Nucleus accumbens (tissue), 56 donors: ENCODE results near the gene VDAC1.
"Not testable (repeated sequence)": the region's sequence is repeated elsewhere in the genome, so short reads cannot be mapped to it uniquely, and the experiment has no call there.

Experiments used
- DNase-seq, 56 donors: peaks; one replicate each; lab custom pipeline; 2025; lab: John Stamatoyannopoulos, UW

The VDAC1 gene, protein sequence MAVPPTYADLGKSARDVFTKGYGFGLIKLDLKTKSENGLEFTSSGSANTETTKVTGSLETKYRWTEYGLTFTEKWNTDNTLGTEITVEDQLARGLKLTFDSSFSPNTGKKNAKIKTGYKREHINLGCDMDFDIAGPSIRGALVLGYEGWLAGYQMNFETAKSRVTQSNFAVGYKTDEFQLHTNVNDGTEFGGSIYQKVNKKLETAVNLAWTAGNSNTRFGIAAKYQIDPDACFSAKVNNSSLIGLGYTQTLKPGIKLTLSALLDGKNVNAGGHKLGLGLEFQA

DNA sequence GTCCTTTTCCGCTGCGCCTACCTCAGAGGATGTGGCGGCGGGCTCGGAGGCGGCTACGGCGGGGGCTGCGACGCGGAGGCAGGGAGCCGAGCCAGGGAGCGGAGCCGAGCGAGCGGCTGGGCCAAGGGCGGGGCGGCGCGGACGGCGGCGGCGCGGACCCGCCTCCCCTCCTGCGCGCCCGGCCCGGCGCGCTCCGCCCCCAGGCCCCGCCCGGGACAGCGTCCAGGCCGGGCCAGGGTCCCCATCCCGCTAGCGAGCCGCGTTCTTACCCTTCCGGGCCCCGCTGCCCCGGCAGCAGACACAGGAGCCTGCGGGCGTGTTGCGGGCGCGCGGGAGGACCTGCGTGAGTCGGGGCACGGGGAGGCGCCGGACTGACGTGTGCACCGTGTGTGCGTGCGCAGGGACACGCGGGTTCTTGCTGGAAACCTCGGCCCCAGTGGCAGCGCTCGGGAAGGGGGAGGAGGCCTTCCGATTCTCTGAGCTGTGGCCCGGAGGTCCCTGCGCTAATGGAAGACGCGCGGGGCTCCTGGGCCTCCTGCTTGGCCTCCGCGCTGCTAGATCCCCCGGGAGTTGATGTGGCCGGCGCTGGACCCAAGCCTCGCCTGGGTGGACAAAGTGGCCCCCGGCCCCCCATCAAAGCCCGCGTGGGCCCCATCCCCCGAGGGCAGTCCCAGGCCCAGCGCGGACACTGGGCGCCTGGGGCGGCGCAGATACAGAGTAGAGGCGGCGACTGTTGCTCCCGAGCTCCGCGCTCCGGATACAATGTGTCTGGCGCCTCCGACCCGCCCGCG lies at the start of gene VDAC1:
VDAC1 (minus strand) TSS at position 350 of the 791 bp plus-strand sequence. CDS start 11,963 bp downstream, outside the sequence.
- DNase-seq: peak in 54 of 56 donors; percentile 37 to 91 (median 82)

DNA sequence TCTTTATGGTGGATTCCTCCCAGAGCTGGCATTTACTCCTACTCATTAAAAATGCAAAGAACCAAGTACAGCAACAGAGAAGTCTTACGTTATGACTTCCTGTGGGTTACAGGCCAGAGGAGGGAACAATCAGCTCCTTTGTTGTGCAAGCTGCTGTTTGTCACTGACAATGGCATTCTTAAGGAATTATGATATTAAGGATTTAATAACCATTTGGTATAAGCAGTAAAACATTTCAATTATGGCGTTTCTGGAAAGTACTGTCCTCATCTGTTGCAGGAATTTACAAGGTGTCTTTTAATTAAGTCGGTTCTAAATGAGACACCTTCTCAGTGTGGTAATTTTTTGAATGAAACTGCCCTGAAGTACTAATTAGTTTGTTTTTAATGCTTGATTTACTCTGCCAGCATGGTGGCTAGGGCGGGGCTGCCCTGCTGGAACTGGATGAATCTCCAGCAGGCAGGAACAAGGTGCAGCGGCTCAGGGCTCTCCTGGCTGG lies 49.1 kb upstream of the VDAC1 start:
- DNase-seq: peak in 3 of 56 donors; percentile 2 to 16 (median 2)

DNA sequence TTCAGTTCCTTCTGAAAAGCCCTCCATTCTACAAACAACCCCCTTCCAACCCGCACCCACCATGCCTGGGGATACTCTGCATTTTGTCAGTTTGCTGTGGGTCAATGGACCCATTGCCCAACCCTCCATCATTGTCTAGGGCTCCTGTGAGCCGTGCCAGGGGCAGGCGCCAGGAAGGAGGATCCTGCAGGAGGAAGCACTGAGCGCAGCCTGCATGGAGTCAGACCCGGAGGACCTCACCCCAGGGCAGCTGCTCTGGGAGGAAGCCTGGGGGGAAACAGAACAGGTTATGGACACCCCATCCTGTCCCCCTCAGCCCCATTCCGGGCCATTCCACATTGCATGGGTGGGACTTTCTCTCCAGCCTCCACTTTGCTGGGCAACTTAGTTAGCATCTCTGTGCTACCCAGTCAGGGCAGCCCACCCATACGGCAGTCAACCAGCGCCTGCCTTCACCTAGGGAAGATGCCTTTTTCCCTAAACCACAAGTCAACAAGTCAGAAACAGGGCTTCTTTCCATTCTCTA lies 48.6 kb upstream of the VDAC1 start:
- DNase-seq: no peak

DNA sequence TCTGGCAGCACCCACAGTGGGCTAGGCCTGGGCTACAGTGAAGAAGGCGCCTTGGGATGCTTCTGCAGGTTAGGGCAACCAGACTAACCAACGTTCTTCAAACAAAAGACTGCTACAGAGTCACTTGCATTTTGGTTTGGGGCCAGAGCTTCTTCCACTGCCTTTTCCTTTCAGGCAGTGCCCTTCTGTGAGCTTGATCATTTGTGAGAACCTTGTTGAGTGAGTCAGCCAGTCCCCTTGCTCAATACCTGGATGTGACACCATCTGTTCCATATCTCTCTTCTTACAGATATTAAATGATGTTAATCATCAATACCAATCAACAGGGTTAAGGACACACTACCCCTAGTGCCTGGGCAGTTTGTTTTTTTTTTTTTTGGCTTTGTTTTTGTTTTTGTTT lies 46.5 kb upstream of the VDAC1 start:
- no peak for DNase-seq

DNA sequence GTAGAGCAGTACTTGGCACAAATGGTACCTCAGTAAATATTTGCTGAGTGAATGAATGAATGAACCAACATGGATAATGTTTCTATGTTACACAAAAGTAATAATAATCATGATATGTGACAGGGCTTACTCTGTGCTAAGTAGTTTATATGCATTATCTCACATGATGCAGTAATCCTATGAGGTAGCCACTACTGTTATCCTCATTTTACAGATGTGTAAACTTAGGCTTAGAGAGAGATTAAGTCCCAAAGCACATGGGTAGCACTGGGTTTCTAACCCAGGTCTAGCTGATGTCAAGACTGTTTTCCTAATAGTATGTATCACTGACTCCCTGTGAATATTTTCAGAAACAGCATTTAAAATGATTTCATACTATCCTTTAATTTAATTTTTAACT lies 44.1 kb upstream of the VDAC1 start:
- DNase-seq: no peak

DNA sequence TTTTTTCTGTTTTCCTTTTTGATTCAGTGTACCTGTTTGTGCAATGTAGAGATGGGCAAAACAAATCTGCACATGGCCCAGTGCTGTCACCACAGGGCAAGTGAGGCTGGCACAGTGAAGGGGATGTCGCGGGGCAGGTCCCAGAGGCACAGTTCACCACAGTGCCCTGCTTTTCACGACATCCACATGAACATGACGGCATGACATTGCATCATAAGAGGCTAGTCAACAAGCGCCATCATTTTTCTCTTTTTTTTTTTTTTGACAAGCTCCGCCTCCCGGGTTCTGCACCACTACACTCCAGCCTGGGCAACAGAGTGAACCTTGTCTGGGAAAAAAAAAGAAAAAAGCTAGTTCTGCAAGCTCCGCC lies 42.9 kb upstream of the VDAC1 start:
- no peak for DNase-seq

DNA sequence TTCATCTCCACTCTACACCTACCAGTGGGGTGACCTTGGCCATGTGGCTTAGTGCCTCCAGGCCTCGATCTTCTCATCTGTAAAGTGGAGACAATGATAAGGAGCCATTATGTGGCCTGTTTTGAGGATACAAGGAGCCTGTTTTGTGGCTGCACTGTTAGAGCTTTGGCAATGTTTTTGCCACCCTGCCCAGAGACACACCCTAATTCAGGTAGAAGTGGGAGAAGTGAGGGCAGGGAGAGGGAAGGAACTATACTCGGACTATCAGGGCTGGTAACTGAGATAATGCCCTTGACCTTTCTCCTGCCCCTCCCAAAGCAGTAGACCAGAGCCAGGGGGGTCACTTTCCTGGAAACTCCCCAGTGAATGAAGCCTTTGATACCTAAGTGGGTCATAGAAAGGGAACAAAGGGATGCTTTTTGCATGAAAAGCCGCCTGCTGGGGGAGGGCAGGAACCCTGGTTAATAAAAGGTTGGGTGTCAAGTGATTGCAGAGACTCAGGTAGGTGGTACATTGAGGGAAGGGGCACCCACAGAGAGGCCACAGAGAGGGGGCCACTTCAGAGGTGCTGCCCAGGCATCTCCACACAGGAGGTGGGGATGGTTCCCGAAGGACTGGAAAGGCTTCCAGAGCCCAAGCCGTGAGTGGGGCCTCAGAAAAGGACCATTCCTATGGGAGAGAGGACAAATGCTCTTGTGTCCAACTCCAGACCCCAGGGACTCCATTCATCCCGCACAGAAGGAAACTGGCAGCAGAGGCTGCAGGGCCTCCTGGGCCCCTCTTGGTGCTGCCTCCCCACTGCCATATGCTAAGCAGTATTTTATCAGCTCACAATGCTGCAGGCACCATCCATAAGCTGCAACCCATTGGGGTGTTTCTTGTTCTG lies 42.3 kb upstream of the VDAC1 start:
- no peak for DNase-seq

DNA sequence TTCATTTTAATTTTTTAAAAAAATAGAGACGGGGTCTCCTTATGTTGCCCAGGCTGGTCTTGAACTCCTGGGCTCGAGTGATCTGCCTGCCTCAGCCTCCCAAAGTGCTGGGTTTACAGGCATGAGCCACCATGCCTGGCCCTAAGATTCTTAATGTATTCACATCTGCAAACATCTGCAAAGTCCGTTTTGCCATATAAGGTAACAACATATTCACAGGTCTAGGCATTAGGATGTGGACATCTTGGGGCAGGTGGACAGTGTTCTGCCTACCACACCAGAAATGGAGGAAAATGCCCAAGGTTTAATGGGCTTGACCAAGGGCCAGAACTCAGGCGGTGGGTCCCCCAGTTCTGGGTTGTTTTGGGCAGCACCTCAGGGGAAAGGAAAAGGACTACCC lies 41.6 kb upstream of the VDAC1 start:
- no peak for DNase-seq

DNA sequence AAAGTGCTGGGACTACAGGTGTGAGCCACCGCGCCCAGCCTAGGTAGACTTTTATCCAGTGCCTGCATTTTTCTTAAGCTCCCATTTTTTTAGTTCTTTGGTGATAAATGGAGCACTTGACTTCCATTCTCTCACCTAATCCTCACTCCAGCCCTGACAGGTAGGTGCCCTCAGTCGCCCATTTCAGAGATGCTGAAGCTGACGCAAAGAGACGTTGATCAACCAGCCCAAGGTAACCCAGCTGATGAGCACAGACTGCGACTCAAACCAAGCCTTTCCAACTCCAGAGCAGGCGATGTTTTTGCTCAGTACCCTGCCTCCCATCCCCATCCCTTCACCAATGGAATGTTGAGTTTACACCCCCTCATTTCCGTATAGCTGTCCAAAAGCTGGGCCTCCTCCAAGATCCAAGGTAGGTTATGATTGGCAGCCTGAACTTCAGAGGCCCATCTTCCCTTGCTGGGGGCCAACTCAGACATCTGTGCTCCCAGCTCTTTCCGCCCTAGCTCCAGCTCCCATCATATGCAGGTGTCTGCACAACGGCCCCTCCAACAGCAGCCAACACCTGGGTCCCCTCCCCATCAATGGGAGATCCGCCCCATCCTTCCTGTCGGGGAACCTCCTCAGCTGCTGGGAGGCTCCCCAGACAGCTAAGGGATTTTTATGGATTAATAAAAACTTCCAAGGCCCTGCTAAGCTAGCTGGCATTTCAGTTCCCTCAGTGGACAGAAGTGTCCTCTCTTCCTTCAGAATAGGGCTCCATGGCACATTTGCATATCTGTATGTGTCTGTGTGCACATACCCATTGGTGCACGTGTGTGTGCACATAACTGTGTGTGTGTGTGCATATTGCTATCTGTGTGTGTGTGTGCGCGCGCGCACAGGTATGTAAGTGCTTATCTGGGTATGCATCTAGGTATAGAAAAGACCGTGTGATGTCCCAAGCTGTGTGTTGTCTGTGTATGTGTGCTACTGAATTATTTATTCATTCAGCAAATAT lies 39.3 kb upstream of the VDAC1 start:
- DNase-seq: no peak

DNA sequence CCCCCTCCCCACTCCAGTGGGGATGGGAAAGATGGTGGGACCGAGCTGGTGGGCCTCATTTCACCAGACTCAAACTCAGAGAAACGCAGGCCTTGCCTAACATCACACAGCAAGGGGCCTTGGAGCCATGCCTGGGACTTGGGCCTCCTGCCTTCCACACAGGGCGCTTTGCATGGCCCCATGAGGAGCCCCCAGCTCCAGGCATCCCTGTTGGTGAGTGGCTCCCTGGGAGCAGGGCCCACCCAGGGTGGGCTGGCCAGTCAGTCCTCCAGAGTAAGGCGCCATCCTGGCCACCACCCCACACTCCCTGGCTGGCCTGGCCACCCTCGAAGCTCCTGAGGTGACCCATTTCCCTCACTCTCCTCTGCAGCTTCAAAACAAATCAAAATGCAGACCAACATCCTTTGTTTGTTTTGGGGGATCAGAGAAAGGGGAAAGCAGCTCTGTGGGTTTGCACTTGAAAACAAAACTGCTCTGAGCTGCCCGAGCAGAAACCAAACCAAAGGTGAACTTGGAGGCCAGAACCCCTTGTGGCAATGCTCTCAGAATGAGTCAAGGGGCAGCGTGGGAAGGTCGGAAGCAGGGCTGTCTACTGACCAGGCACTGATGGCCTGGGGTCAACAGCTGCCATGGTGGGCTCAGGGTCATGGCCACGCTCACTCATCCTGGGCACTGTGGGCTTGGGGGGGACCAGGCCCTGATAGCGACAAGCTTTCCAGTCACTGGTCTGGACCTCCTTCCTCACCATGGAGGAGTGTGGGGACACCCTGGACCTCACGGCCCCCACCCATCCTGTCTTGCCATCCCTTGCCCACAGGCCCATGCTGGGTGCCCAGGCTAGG lies 37.0 kb upstream of the VDAC1 start:
- DNase-seq: no peak

DNA sequence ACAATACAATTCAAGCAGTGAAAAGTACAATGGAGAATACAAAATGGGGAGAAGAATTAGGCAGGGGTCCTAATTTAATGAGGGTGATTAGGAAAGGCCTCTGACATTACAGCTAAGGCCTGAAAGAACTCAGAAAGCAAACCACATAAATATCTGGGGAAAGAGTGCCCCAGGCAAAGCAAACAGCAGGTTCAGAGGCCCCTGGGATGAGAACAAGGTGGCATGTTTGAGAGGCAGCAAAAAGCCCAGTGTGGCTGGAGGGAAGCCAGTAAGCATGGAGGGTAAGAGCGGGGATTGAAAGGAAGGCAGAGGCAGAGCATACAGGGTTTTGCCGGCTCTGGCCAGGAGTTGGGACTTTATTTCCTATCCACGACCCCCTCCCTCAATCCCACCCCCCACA lies 33.4 kb upstream of the VDAC1 start:
- DNase-seq: no peak

DNA sequence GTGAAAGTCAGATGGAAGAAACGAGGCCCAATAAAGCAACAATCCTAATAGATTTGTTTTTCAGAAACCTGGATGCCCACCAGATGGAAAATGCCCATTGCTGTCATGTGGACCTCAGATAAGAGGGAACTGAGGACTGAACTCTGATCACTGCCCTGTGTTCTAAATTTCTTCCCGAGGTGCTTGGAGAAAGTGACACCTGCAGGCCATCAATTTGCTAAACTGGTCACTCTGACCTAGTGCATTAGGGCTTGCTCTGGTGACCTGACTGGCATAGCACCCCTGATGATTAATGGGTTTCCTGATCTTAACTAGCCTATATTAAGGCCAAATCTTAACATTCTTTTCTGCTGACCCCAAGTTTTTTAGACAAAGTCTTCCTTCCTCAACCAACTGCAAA lies 32.4 kb upstream of the VDAC1 start:
- no peak for DNase-seq

DNA sequence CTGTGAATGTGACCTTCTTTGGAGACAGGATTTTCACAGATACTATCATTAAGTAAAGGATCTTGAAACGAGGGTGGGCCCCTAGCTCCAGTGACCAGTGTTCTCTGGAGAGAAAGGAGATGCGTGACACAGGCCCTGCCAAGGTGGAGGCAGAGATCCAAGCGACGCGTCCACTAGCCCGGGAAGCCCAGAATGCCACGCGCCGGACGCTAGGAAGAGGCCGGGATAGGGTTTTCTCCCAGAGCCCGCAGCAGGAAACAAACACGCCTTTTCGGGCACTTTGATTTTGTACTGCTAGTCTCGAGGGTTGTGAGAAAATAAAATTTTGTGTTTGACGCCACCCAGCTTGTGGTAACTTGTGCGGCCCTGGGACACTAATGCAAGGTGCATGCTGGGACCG lies 29.6 kb upstream of the VDAC1 start:
- no peak for DNase-seq

DNA sequence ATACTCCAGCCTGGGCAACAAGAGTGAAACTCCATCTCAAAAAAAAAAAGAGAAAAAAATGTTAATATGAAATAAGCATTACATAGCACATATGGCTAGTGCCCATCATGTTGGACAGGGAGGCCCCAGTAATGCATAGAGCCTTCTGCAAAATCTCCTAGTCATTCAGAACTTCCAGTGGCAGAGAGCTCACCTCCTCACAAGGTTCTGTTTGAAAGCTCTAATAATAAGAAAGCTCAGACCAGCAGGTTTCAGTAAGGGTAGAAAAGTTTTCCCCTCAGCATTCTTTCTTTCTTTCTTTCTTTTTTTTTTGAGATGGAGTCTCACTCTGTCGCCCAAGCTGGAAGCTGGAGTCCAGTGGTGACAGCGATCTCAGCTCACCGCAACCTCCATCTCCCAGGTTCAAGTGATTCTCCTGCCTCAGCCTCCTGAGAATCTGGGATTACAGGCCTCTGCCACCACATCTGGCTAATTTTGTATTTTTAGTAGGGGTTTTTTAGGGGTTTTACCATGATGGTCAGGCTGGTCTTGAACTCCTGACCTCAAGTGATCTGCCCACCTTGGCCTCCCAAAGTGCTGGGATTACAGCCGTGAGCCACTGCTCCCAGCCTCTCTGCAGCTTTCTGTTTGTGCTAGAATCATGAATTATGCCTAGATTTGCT lies 25.7 kb upstream of the VDAC1 start:
- not testable (repeated sequence) for DNase-seq

DNA sequence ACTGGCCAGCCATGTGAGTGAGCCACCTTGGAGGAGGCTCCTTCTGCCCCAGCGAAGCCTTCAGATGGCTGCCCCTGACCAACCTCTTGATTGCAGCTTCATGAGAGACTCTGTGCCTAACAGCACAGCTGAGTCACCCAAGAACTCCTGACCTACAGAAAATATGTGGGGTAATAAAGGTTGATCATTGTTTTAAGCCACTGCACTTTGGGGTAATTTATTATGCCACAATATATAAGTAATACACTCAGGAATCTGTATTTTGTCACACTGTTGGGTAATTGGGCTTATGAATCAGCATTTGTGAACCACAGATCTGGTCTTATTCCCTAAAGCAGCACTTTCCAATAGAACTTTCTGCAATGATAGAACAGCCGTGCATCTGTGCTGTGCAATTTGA lies 24.4 kb upstream of the VDAC1 start:
- no peak for DNase-seq

DNA sequence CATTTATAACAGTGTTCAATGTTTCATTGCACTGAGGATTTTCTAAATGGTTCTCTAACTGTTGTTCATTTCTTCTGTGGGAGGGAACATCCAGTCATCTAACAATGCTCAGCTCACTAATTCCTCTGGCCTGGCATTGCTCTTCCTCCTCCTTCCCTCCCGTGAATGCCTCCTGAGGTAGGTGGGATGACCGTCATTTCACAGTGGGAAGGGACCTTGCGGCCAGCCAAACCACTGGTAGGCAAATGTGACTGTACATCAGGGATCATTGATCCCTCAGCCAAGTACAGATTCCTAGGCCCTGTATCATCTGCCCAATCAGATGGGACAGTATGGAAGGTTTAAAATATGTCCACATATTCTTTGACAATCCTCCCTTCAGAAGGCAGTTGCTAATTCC lies 23.7 kb upstream of the VDAC1 start:
- DNase-seq: no peak

DNA sequence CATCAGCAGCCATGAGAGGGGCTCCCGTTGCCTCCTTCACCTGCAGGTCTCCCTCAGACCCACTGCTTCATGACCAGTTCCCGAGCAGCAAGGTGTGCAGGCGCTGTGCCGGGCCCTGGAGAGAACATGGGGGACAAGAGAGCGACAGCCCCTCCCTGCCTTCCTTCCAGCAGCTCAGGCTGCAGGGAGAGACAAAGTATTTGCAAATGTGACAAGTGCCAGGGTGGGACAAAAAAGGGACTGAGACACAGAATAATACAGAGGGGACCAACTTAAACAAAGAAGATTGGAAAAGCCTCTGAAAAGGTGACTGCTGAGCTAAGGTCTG lies 22.5 kb upstream of the VDAC1 start:
- peak in 2 of 56 donors; percentile 7 to 18 for DNase-seq
